ENCODE results near the gene TNNI2. TPM values are rescaled to one million over a fixed set of nuclear protein-coding genes. Genes with fewer than 3 reads are reported as not detected.

The TNNI2 gene
- total and polyA plus RNA-seq, 8 donors: 0.24 to 8.5 (median 0.52) TPM; not detected in 1

DNA sequence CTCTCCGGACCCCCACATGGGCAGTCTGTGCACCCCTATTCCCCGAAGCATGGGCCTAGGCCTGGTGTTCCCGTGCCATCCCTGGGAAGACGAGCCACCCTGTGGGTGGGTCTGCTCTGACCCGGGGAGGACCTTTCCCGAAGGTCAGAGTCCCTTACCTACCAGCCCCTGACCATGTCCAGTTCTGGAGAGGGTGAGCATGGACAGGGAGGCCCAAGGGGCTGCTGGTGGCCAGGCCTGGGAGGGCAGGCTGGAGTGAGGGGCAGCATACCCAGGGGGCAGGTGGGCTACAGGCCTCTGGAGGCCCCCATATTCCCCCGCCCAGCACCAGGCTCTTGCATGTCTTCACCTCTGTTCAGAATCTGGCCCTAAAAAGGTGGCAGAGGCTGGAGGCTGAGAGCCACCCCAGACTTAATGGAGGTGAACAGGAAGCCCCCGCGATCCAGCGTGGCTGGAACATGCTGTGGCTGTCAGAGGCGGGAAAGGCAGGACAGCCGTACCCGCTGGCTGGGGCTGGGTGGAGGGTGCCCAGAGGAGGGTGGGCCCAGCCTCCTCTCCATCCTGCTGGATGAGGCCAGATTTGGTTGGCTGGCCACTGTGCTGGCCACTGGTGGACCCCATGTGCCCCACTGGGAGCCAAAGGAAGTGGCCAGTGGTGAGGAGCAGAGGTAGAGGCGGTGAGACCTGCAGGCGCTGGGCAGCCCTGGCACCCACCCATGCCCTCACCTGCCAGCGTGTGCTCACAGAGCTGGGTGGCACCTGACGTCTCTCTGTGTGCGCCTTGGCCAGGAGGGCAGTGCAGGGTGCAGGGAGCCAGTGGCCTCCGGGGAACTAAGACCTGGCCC, 15.2 kb upstream of the TNNI2 start:
- no peak overlapping the region for H3K4me3 ChIP-seq
- intact Hi-C loops (cut with DNase I): no loop called here
- H3K9me3 ChIP-seq: peaks cover 0 to 7% of the 10 kb centered on the region in 2 donors
- peaks cover 0 to 38% of the 10 kb centered on the region in 2 donors for H3K27me3 ChIP-seq
- ATAC-seq (no peak), DNase-seq (peak in 1 of 4 donors; percentile 61)
- H3K4me1 ChIP-seq: peaks cover 18 to 33% of the 10 kb centered on the region in 2 donors
- TF ChIP-seq, protein P1, sequence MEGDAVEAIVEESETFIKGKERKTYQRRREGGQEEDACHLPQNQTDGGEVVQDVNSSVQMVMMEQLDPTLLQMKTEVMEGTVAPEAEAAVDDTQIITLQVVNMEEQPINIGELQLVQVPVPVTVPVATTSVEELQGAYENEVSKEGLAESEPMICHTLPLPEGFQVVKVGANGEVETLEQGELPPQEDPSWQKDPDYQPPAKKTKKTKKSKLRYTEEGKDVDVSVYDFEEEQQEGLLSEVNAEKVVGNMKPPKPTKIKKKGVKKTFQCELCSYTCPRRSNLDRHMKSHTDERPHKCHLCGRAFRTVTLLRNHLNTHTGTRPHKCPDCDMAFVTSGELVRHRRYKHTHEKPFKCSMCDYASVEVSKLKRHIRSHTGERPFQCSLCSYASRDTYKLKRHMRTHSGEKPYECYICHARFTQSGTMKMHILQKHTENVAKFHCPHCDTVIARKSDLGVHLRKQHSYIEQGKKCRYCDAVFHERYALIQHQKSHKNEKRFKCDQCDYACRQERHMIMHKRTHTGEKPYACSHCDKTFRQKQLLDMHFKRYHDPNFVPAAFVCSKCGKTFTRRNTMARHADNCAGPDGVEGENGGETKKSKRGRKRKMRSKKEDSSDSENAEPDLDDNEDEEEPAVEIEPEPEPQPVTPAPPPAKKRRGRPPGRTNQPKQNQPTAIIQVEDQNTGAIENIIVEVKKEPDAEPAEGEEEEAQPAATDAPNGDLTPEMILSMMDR (IDR thresholded peaks at IDR 0.05): no peak
- H3K27ac ChIP-seq: no peak overlapping the region
- no peaks in the 10 kb centered on the region for H3K36me3 ChIP-seq

DNA sequence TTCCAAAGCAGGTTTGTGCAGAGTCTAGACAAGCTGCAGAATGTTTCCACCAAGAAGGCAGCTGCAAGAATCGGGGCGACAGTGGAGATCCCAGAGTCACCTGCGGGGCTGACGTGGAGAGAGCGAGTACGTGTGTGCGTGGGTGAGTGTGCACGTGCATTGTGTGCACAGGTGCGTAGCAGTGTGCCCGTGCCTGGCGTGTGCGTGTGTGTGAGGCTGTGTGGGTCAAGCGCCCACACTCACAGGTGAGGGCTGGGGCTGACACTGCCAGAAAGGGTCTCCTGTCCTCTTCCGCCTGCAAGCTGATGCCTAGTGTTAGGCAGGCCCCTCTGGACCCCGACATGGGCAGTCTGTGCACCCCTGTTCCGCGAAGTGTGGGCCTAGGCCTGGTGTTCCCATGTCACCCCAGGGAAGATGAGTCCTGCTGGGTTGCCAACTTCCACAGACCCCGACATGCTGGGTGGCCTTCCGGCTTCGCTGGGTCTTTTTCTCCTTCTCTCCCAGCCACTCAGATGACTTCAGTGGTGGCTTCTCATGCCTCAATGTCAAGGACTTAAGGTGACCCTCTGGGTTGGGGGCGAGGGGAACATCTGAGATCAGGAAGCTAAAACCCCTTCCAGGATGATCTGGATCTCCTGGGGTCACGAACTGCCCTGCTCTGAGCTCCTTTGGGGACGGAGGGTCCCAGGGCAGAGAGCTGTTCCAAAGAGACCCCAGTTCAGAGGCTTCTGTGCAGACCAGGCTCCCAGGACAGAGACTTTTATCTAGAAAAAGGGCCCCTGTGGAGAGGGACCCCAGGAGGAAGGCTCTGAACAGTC, 14.4 kb upstream of the TNNI2 start:
- Histone ChIP-seq H3K27ac (no peak overlapping the region), H3K4me3 (no peak overlapping the region), H3K9me3 (no peaks in the 10 kb centered on the region), H3K27me3 (peaks cover 0 to 47% of the 10 kb centered on the region in 2 donors), H3K36me3 (no peaks in the 10 kb centered on the region), H3K4me1 (peaks cover 21 to 36% of the 10 kb centered on the region in 2 donors)
- ATAC-seq (no peak), DNase-seq (no peak)
- TF ChIP-seq, protein P1 (IDR thresholded peaks at IDR 0.05): no peak
- intact Hi-C loops (cut with DNase I): no loop called here

DNA sequence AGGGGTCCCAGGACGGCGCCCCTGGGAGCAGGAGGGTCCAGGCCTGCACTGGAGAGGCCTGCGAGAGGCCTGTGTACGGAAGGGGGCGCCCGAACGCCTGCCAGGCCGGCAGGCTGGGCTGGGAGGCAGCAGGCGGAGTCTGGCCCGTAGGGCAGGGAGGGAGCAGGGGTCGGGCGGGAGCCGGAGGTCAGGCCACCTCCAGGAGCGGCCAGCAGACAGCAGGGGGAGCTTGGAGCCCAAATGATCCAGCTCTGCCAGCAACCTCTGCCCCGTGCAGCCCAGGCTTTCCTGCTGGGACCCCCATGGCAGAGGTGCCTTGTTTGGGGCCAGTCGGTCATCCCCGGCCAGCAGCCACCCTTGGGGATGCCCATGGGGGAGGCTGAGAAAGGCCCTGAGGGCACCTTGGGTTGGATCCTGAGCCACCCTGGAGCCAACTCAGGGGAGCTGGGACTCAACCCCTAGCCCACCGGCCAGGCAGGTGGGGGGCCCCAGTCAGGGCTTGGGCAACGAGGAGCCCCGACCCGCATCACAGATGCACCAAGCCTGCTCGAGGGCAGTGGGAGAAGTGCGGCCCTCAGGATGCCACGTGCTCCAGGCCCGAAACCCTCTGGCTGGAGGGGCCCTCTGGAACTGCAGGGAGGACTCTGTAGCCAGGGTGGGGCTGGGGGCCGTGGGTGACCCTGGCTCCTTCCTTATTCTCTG, 13.6 kb upstream of the TNNI2 start:
- TF ChIP-seq, protein P1 (IDR thresholded peaks at IDR 0.05): peak; percentile 26 to 56
- Histone ChIP-seq H3K9me3 (no peaks in the 10 kb centered on the region), H3K4me3 (no peak overlapping the region), H3K27me3 (peaks cover 0 to 53% of the 10 kb centered on the region in 2 donors), H3K36me3 (no peaks in the 10 kb centered on the region), H3K27ac (no peak overlapping the region), H3K4me1 (peaks cover 23 to 40% of the 10 kb centered on the region in 2 donors)
- intact Hi-C loops (cut with DNase I): no loop called here
- DNase-seq (peak in 3 of 4 donors; percentile 54 to 93 (median 72)), ATAC-seq (peak; percentile 59)

DNA sequence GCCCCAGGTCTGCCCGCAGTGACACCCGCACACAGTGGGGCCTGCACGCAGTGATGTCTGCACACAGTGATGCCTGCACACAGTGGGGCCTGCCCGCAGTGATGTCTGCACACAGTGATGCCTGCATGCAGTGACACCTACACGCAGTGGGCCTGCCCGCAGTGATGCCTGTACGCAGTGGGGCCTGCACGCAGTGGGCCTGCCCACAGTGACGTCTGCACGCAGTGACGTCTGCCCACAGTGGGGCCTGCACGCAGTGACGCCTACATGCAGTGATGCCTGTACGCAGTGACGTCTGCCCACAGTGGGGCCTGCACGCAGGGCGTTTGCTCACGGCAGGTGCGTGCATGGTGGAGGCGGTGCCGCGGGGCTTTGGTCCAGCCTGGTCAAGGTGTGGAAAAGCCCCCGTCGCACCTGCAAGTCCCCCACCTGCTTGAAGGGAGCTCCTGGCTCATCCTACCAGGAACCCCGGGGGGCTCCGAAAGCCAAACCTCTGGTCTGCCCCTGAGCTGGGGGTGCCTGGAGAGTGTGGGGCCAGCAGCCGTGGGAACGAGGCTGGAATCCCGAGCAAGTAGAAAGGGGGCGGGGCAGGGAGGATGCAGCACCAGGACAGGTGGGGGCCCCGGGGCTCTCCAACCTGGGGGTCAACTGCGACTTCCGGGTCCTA, 12.9 kb upstream of the TNNI2 start:
- Histone ChIP-seq H3K36me3 (no peaks in the 10 kb centered on the region), H3K4me3 (no peak overlapping the region), H3K27ac (peak overlapping the region; percentile 49 to 57), H3K27me3 (peaks cover 0 to 53% of the 10 kb centered on the region in 2 donors), H3K4me1 (peaks cover 28 to 48% of the 10 kb centered on the region in 2 donors), H3K9me3 (no peaks in the 10 kb centered on the region)
- ATAC-seq (no peak), DNase-seq (peak in 1 of 4 donors; percentile 71)
- TF ChIP-seq, protein P1 (IDR thresholded peaks at IDR 0.05): no peak
- intact Hi-C loops (cut with DNase I): no loop called here

Data from left lung (tissue), 10 donors.